GM19438 (cell line): ENCODE results near the gene MAP3K21.

Source experiments
- ATAC-seq: cut with Tn5 transposase; IDR thresholded peaks from one replicate; pipeline ENCODE4 v1.9.1; 2021; ENCODE audit warnings: low read depth; ENCODE audit not compliant: unreplicated experiment

Gene MAP3K21

DNA sequence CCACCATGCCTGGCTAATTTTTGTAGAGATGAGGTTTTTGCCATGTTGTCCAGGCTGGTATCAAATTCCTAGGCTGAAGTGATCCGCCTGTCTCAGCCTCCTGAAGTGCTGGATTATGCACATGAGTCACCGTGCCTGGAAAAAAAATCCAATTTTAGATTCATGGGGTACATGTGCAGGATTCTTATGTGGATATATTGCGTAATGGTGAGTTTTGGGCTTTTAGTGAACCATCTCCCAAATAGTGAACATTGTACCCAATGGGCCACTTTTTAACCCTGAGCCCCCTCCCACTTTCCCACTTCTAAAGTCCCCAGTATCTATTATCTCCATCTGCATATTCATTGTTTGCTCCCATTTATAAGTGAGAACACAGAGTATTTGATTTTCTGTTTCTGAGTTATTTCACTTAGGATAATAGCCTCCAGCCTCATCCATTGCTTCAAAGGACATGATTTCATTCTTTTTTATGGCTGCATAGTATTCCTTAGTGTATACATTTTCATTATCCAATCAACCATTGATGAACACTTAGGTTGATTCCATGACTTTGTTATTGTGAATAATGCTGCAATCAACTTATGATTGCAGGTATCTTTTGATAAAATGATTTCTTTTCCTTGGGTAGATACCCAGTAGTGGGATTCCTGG, 104.4 kb downstream of the MAP3K21 start:
- no peak for ATAC-seq

DNA sequence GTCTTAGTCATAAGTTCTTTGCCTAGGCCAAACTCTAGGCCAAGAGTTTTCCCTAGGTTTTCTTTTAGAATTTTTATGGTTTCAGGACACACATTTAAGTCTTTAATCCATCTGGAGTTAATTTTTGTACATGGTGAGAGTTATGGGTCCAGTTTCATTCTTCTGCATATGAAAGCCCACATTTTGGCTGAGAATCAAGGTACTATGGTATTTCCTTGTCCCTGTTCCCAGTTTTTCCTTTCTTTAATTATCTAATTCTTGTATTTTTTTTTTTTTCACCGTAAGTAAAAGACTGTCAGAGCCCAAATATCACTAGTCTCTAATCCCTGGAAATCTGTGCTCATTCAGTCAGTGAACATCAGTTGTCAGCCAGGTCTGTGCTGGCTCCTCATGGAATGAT, 105.4 kb downstream of the MAP3K21 start:
- ATAC-seq = no peak

DNA sequence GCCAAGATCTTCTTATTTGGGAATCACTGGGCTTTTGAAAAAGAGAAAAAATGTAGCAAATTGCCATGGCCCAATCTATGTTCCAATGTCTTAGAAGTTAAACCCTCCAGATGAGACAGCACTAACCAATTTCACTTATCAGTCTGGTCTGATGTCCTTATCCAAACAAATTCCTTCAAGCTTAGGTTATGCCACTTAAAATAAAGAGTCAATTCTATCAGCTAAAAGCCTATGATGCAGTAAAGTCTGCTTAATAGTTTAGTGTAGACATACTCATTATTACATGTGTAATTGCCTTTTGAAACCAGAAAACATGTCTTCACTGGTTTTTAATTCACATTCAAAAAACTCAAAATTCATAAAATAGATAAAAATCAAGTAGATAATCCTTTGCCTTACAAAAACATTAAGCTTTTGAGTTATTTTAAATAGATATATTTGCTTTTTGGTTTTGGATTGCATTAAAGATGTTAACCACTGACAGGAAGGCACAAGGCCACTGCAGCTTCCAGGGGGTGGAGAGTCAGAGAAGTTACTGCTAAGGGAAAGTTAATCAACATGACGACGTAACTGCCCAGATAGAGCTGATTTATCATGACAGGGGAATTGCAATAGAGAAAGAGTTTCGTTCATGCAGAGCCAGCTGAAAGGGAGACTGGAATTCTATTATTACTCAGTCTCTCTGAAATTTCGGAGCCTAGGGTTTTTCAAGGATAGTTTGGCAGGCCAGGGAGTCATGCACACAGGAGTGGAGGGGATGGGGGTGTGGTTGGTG, 106.1 kb downstream of the MAP3K21 start:
- ATAC-seq = no peak
